ENCODE measurements around the gene POMT1. TPM values are rescaled to one million over a fixed set of nuclear protein-coding genes. Genes with fewer than 3 reads are reported as not detected.
A peak's percentile ranks its signal among the peaks of the same experiment; 100 is the strongest.
"Not testable (repeated sequence)": the region's sequence is repeated elsewhere in the genome, so short reads cannot be mapped to it uniquely, and the experiment has no call there.

Gene POMT1
- total RNA-seq, 1 experiment from 2014 or later: 15.8 TPM

DNA sequence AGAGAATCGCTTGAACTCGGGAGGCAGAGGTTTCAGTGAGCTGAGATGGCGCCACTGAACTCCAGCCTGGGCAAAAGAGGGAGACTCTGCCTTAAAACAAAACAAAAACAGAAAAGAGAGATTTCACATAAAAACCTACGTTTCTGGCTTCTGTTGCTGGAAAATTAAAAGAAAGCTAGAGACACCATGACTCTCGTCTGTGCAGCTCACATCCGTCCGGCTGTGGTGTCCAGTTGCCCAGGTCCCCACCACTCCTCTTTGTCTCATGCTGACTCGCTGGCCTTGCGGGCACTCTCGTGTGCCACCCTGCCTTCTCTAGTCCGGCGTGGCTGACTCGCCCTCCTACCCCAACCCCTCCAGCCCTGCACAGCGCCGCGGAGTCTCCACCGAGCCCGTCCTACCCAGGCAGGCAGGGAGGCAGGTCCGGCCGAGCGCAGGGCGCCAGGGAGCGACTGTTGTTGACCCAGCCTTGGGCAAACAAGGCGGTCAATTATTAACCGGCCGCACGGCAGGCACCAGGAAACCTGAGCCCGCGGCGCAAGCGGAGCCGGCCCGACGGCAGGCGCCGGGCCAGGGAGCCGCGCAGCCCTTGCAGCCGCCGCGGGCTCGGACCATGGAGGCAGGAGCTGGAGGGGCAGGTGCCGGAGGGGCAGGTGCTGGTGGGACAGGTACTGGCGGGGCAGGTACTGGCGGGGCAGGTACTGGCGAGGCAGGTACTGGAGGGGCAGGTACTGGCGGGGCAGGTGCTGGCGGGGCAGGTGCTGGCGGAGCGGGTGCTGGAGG, 42.5 kb downstream of the POMT1 start, which contains the start of gene PRRT1B:
Gene PRRT1B, plus strand, starts transcription at position 521 of the 783 bp plus-strand sequence. Its CDS starts 93 bp downstream, at position 614.
- peak; percentile 92 for DNase-seq
- no peaks in the 10 kb centered on the region for H3K4me1 Mint-ChIP-seq (ENCODE audit: low read depth, unreplicated experiment)
- peaks cover 2% of the 10 kb centered on the region for H3K9me3 Mint-ChIP-seq (ENCODE audit: low read depth, unreplicated experiment)
- H3K27ac Mint-ChIP-seq (ENCODE audit: unreplicated experiment): no peak within 1 kb of the TSS
- CTCF ChIA-PET: interaction anchor here (0.7 to 0.8 kb wide), 2 partner anchors 65 to 194 kb away, joined by 3 to 6 read pairs; no protein-coding TSS in a partner anchor
- no peaks in the 10 kb centered on the region for H3K36me3 Mint-ChIP-seq (ENCODE audit: insufficient read depth, unreplicated experiment)
- TF ChIP-seq, protein P1, sequence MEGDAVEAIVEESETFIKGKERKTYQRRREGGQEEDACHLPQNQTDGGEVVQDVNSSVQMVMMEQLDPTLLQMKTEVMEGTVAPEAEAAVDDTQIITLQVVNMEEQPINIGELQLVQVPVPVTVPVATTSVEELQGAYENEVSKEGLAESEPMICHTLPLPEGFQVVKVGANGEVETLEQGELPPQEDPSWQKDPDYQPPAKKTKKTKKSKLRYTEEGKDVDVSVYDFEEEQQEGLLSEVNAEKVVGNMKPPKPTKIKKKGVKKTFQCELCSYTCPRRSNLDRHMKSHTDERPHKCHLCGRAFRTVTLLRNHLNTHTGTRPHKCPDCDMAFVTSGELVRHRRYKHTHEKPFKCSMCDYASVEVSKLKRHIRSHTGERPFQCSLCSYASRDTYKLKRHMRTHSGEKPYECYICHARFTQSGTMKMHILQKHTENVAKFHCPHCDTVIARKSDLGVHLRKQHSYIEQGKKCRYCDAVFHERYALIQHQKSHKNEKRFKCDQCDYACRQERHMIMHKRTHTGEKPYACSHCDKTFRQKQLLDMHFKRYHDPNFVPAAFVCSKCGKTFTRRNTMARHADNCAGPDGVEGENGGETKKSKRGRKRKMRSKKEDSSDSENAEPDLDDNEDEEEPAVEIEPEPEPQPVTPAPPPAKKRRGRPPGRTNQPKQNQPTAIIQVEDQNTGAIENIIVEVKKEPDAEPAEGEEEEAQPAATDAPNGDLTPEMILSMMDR (IDR thresholded peaks at IDR 0.05; ENCODE audit: unreplicated experiment): no peak
- intact Hi-C loops (cut with micrococcal nuclease; ENCODE audit: unreplicated experiment): no loop called here
- H3K4me3 Mint-ChIP-seq (ENCODE audit: low read depth, unreplicated experiment): peak within 1 kb of the TSS; percentile 76
- no TSS peak for BruUV-seq (replicated peaks)
- H3K27me3 Mint-ChIP-seq (ENCODE audit: unreplicated experiment): peaks cover 34% of the 10 kb centered on the region

DNA sequence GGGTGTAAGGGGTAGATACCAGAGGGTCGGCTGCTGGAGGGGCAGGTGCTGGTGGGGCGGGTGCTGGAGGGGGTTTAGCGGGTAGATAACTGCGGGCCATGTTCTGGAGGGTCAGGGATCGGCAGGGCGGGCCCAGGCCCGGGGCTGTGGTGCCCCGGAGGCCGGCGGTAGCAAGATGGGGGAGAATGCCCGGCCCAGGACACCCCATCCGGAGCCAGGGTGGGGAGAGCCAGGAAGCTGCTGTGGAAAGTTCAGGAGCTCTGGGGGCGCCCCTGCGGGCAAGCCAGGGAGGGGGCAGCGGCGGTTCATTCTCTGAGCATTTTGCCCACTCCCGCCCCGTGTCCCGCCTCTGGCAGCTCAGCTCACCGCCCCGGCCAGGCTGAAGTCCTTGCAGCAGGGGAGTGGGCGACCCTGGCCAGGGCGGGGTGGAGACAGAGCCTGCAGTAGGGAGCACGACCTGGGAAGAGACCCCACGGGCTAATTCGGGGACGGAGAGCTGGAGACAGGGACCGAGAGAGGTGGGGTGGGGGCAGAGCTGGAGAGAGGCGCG, 43.1 kb downstream of the POMT1 start:
- no peak for DNase-seq
- Mint-ChIP-seq H3K36me3 (ENCODE audit: insufficient read depth, unreplicated experiment) (no peaks in the 10 kb centered on the region), H3K9me3 (ENCODE audit: low read depth, unreplicated experiment) (peaks cover 2% of the 10 kb centered on the region), H3K4me1 (ENCODE audit: low read depth, unreplicated experiment) (no peaks in the 10 kb centered on the region), H3K27ac (ENCODE audit: unreplicated experiment) (no peak overlapping the region), H3K27me3 (ENCODE audit: unreplicated experiment) (peaks cover 41% of the 10 kb centered on the region), H3K4me3 (ENCODE audit: low read depth, unreplicated experiment) (peak overlapping the region; percentile 76)
- TF ChIP-seq, protein P1 (IDR thresholded peaks at IDR 0.05; ENCODE audit: unreplicated experiment): no peak
- CTCF ChIA-PET: interaction anchor here (0.8 kb wide), 1 partner anchor 65 kb away, joined by 6 read pairs; no protein-coding TSS in a partner anchor
- BruUV-seq (replicated peaks): no TSS peak
- intact Hi-C loops (cut with micrococcal nuclease; ENCODE audit: unreplicated experiment): no loop called here

DNA sequence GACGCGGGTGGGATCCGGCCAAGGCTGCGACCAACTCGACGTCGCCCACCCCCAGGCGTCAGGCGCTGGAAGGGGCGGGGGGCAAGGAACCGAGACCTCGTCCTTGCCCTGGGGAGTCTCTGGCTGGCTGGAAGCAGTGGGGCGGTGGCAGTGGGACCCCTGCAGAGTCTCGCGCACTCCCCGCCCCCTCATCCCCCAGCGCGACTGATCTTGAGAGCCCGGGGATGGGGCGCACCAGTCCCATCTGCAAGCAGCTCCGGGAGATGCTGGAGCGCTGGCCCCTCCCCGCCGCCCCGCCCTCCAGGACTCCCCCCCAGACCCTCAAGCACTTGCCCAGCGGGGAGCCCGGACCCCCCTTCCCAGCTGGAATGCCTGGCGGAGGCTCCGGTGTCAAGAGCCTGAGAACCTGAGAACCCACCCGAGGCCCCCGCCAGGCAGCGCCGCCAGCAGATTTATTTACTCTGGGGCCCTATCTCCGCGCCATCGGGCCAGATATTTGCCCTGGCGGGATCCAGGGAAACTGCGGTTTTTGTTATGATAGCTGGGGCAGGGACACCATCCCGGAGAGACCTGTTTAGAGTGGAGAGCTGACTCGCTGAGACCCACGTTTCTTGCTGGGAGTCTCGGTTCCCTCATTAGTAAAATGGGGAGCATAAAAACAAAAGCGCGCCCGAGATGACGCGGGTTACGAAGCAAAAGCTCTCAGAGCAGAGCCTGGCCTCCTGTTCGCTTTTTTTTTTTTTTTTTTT, 43.8 kb downstream of the POMT1 start:
- H3K27me3 Mint-ChIP-seq (ENCODE audit: unreplicated experiment): peaks cover 47% of the 10 kb centered on the region

DNA sequence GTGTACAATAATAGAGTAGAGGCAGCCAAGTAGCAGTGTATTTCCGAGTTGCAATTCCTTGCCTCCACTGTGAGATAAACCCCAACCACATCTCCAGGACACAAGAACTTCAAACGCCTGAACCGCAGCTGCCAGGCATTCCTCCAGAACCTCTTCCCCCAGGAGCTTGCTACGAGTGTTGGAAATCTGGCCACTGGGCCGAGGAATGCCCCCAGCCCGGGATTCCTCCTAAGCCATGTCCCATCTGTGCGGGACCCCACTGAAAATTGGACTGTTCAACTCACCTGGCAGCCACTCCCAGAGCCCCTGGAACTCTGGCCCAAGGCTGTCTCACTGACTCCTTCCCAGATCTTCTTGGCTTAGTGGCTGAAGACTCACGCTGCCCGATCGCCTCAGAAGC, 46.5 kb downstream of the POMT1 start:
- H3K4me1 Mint-ChIP-seq (ENCODE audit: low read depth, unreplicated experiment); H3K9me3 Mint-ChIP-seq (ENCODE audit: low read depth, unreplicated experiment); BruUV-seq (replicated peaks); CTCF ChIA-PET; H3K27ac Mint-ChIP-seq (ENCODE audit: unreplicated experiment); DNase-seq; H3K4me3 Mint-ChIP-seq (ENCODE audit: low read depth, unreplicated experiment); H3K36me3 Mint-ChIP-seq (ENCODE audit: insufficient read depth, unreplicated experiment); intact Hi-C loops (cut with micrococcal nuclease; ENCODE audit: unreplicated experiment): not testable (repeated sequence)
- H3K27me3 Mint-ChIP-seq (ENCODE audit: unreplicated experiment): peaks cover 63% of the 10 kb centered on the region

More for the DNA sequence above, 43.8 kb downstream of the POMT1 start:
- Mint-ChIP-seq H3K4me3 (ENCODE audit: low read depth, unreplicated experiment) (peak overlapping the region; percentile 76), H3K4me1 (ENCODE audit: low read depth, unreplicated experiment) (no peaks in the 10 kb centered on the region), H3K27ac (ENCODE audit: unreplicated experiment) (no peak overlapping the region), H3K9me3 (ENCODE audit: low read depth, unreplicated experiment) (peaks cover 2% of the 10 kb centered on the region), H3K36me3 (ENCODE audit: insufficient read depth, unreplicated experiment) (no peaks in the 10 kb centered on the region)
- BruUV-seq (replicated peaks): no TSS peak
- peak; percentile 46 for DNase-seq
- CTCF ChIA-PET: interaction anchor here (0.7 kb wide), 1 partner anchor 462 kb away, joined by 6 read pairs; no protein-coding TSS in a partner anchor
- intact Hi-C loops (cut with micrococcal nuclease; ENCODE audit: unreplicated experiment): no loop called here
- TF ChIP-seq, protein P1 (IDR thresholded peaks at IDR 0.05; ENCODE audit: unreplicated experiment): no peak

DNA sequence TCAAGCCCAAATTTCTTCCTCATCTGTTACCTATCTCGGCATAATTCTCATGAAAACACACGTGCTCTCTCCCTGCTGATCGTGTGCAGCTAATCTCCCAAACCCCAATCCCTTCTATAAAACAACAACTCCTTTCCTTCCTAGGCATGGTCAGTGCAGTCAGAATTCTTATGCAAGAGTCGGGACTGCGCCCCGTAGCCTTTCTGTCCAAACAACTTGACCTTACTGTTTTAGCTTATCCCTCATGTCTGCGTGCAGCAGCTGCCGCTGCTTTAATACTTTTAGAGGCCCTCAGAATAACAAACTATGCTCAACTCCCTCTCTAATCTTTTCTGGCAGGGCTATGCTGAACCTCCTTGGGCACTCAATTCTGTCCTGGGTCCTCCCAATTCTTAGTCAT, 47.7 kb downstream of the POMT1 start:
- H3K9me3 Mint-ChIP-seq (ENCODE audit: low read depth, unreplicated experiment); BruUV-seq (replicated peaks); H3K36me3 Mint-ChIP-seq (ENCODE audit: insufficient read depth, unreplicated experiment); DNase-seq; CTCF ChIA-PET; H3K27ac Mint-ChIP-seq (ENCODE audit: unreplicated experiment); H3K4me1 Mint-ChIP-seq (ENCODE audit: low read depth, unreplicated experiment); H3K4me3 Mint-ChIP-seq (ENCODE audit: low read depth, unreplicated experiment); intact Hi-C loops (cut with micrococcal nuclease; ENCODE audit: unreplicated experiment): not testable (repeated sequence)
- H3K27me3 Mint-ChIP-seq (ENCODE audit: unreplicated experiment): peaks cover 63% of the 10 kb centered on the region
